GM18498 (cell line): ENCODE results near the gene CELF1.
"Not testable (repeated sequence)": the region's sequence is repeated elsewhere in the genome, so short reads cannot be mapped to it uniquely, and the experiment has no call there.

Experiments
- ATAC-seq: cut with Tn5 transposase; IDR thresholded peaks from one replicate; pipeline ENCODE4 v1.9.1; 2021; ENCODE audit warnings: mild to moderate bottlenecking, moderate library complexity; ENCODE audit not compliant: unreplicated experiment

The CELF1 gene

DNA sequence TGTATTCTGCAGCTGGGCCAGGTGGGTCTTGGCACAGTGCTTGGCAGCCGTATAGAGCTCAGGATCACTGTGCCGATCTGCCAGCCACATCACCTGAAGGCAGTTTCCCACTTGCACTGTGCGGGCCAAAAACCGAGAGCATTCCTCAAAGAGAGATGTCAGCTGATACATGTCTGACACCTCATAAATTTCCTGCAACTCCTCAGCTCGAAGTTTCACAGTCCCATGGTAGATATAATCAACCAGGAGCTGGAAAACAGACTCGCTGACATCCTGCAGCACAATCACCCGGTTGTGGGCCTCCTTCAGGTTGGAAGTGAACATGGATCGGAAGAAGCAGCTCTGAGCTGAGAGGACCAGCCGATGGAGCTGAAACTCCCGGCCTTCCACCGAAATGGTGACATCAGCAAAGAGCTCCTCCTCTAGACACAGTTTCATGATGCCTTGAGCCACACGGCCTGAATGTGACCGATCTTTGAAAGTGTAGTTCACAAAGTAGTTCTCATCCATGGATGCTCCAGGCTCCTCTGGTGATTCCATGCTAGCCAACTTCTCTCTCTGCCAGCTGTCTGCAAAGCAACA, 24.6 kb upstream of the CELF1 start:
- no peak for ATAC-seq

DNA sequence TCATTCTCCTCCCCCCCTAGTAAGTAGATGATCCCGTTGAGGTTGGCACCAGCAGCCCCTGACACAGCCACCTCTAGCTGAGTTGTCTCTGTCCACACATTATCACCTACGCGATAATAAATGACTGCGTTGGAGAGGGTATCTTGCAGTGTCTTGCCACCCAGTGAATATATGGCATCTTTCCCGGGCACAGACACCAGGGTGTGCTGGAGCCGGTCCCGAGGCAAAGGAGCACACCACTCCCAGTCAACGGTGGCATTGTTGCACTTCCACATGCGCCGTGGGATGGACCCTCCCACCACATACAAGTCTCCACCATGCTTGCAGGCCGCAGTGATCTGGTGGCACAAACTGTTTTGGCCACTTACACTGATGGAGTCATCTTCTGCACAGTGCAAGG, 20.4 kb upstream of the CELF1 start:
- no peak for ATAC-seq

GRCh38 chr11:47572715-47573255, 19.9 kb upstream of the CELF1 start:
- ATAC-seq: no peak

GRCh38 chr11:47571895-47572294, 19.0 kb upstream of the CELF1 start:
- no peak for ATAC-seq

GRCh38 chr11:47571357-47571729, 18.4 kb upstream of the CELF1 start:
- ATAC-seq: no peak

GRCh38 chr11:47570651-47571356, 17.9 kb upstream of the CELF1 start:
- no peak for ATAC-seq

DNA sequence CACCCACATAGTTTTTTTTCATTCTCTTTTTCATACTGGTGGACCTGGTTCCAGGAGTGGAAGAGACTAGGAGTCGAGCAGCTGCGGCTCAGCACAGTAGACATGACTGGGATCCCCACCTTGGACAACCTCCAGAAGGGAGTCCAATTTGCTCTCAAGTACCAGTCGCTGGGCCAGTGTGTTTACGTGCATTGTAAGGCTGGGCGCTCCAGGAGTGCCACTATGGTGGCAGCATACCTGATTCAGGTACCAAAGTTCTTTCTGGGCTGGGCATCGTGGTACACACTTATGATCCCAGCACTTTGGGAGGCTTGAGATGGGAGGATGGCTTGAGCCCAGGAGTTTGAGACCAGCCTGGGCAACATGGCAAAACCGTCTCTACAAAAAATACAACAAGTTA, 16.7 kb upstream of the CELF1 start:
- ATAC-seq: no peak

DNA sequence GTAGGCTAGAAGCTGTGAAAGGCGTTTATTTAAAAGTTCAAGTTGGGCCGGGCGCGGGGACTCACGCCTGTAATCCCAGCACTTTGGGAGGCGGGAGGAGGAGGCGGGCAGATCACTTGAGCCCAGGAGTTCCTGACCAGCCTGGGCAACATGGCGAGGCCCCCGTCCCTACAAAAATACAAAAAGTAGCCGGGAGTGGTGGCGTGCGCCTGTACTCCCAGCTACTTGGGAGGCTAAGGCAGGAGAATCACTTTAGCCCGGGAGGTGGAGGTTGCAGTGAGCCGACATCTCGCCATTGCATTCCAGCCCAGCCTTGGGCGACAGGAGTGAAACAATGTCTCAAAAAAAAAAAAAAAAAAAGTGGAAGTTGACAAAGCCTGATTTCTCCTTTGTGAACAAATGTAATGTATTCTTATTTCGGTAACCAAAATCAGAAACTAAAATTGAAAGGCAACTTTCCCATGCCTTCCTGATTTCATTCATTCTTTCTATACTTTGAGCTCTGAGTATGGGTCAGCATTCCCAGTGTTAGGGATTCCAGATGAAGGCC, 13.3 kb upstream of the CELF1 start:
- ATAC-seq: no peak

DNA sequence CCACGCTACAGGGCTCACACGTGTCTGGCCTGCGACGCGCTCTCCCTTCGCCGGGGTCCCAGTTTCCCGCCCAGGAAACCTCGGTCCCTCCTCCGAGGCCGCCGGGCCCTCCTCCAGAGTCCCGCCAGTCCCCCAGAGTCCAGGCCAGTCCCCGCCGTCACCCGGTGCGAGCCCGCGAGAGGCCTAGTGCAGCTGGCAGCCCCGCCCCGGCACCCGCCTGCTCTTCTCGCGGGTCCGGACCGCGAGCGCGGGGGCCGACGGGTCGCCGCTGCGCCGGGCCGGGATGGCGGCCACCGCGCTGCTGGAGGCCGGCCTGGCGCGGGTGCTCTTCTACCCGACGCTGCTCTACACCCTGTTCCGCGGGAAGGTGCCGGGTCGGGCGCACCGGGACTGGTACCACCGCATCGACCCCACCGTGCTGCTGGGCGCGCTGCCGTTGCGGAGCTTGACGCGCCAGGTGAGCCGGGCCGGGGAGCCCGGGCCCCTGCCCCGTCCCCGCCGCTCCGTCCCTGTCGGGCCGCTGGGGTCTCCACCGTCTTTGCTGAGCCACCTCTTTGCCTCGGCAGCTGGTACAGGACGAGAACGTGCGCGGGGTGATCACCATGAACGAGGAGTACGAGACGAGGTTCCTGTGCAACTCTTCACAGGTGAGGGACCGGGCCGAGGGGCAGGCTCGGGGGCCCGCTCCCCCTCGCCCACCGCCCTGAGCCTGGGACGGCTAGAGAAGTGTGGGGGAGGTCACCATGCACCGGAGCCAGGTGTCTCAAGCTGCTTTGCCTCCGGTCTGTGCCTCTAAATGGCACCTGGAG, 12.6 kb upstream of the CELF1 start, which contains the start of gene PTPMT1:
Gene PTPMT1 (plus strand): TSS at position 260 of the 809 bp plus-strand sequence. CDS start 24 bp downstream, at position 284.
- peak; percentile 93 for ATAC-seq

DNA sequence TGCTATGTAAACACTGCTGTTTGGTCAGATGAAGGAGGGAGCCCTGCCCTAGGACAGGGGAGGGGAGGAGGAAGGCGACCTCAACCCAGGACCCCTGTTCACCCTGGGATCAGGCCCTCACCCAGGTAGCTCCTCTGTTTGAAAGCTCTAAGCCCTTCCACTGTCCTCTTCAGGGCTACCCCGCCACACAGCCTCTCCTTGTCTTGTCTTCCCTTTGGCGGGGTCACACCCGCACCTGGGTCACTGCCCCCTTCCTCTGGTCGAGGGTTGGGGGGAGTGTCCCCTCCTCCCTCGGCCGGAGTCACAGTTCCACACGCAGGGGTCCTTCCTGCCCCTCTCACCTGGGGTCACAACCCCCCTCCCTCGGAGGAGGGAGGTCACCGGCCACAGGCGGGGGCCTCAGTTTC, 12.0 kb upstream of the CELF1 start:
- ATAC-seq: peak; percentile 7

GRCh38 chr11:47564366-47564765, 11.4 kb upstream of the CELF1 start:
- ATAC-seq: not testable (repeated sequence)

DNA sequence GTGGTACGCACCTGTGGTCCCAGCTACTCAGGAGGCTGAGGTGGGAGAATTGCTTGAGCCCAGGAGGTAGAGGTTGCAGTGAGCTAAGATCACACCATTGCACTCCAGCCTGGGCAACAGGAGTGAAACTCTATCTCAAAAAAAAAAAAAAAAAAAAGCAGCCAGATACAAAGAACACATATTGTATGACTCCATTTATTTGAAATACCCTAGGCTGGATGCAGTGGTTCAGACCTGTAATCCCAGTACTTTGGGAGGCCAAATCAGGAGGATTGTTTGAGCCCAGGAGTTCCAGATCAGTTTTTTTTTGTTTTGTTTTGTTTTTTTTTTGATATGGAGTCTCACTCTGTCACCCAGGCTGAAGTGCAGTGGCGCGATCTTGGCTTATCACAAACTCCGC, 9.5 kb upstream of the CELF1 start:
- ATAC-seq: not testable (repeated sequence)

DNA sequence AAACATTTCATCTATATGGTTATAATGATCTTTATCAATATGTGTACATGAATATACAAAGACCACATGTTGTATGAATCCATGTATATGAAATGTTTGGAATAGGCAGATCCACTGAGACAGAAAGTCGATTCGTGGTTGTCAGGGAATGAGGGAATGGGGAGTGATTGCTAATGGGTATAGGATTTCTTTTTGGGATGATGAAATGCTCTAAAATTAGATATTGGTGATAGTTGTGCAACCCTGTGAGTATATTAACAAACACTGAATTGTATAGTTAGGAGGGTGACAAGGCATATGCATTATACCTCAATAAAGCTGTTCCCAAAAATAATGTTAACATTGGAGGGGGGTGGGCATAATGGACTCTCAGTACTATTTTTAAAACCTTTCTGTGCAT, 7.5 kb upstream of the CELF1 start:
- ATAC-seq: no peak

- no peak for ATAC-seq
Measured at GRCh38 chr11:47558695-47559094, 5.8 kb upstream of the CELF1 start.

DNA sequence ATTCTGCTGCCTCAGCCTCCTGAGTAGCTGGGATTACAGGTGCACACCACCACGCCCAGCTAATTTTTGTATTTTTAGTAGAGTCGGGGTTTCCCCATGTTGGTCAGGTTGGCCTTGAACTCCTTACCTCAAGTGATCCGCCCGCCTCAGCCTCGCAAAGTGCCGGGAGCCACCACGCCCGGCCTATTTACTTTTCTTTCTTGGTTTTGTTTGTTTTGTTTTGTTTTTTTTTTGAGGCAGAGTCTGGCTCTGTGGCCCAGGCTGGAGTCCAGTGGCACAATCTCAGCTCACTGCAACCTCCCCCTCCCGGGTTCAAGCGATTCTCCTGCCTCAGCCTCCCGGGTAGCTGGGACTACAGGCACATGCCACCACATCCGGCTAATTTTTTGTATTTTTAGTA, 4.1 kb upstream of the CELF1 start:
- ATAC-seq: not testable (repeated sequence)

- peak; percentile 32 for ATAC-seq
Measured at GRCh38 chr11:47553406-47553743, 443 bp upstream of the CELF1 start.

DNA sequence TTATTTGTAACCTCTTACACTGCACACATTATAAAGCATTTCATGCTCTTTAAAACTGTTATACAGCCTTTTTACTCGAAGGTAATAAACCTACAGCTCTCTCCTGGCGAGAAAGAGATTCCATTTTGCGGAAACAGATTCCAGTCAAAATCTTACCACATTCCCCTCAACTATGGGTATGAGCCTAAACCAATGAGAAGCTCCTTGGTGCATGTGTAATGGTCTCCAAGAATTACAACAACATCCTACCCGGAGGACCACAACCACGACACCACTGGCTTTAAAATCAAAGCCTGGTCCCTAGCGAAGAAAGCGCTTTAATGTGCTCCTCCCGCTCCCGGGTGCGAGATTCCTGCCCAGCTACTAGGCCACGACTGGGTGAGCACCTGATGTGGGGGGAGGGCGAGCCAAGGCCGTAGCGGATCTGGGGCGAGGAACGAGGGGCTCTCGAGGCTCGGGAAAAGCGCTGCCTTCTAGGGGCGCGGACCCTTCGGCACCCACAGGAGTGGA, 821 bp downstream of the CELF1 start:
- peak; percentile 3 for ATAC-seq

DNA sequence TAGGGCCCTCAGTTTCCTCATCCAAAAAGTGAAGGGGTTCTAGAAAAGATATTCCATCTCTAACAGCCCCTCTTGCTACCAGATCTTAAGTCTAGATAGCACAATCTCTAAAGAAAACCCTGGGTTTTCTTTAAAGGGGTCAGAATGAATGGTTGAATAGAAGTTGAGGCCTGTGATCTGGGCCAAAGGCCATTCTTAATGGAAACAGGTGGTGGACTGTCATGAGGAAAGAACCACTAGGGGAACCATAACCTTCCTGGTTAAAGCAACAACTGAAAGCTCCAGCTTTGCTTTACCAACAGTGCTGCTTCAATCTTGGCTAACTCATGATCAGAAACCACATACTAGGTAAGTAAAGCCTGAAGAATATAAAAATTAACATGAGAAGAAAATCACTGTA, 1.8 kb downstream of the CELF1 start:
- ATAC-seq: no peak

- no peak for ATAC-seq
Measured at GRCh38 chr11:47550288-47551047, 2.5 kb downstream of the CELF1 start.

- not testable (repeated sequence) for ATAC-seq
Measured at GRCh38 chr11:47546274-47546673, 6.7 kb downstream of the CELF1 start.
